Naive thymus-derived CD4-positive, alpha-beta T cell (primary cell): ENCODE data around the gene ORC1. TPM values are rescaled to one million over a fixed set of nuclear protein-coding genes. Genes with fewer than 3 reads are reported as not detected.

ENCODE experiments used
- ATAC-seq: fragments of 150-1000 bp; cut with Tn5 transposase; 2 replicates; pipeline ENCODE4 v1.10.0; 2021; ENCODE audit warnings: mild to moderate bottlenecking, moderate library complexity
- CTCF ChIA-PET: fragments of 350-600 bp; sonication (Branson Sonifier 250); formaldehyde crosslinking; loops from one replicate; lab custom pipeline; 2021; ENCODE audit warnings: antibody characterized with exemption; lab: Charles Lee
- POLR2A ChIA-PET: fragments of 350-600 bp; sonication (Branson Sonifier 250); formaldehyde crosslinking; loops from one replicate; lab custom pipeline; 2021; ENCODE audit warnings: antibody characterized with exemption, inconsistent platforms; lab: Charles Lee
- DNase-seq, 9 donors: peaks; one replicate each; pipeline versions ENCODE4 v3.0.0 to v3.0.0-alpha.2; 2020 to 2022; ENCODE audit warnings: mixed read lengths in 1 of 9
- H3K27ac ChIP-seq: one replicate; pipeline ENCODE4 v1.7.0; 2013; ENCODE audit warnings: mild to moderate bottlenecking, low read depth, low read length, moderate library complexity
- H3K27me3 ChIP-seq, 2 donors: one replicate each; pipeline ENCODE4 v1.7.0; 2013; ENCODE audit warnings: low read length in 2 of 2, mild to moderate bottlenecking in 2 of 2, moderate library complexity in 2 of 2; ENCODE audit not compliant: control insufficient read depth in 2 of 2, insufficient read depth in 2 of 2
- H3K36me3 ChIP-seq, 3 experiments: 1 replicate in 2 of 3; 2 replicates in 1 of 3; pipeline ENCODE4 v1.7.0; 2013; ENCODE audit warnings: low read length in 3 of 3, mild to moderate bottlenecking in 3 of 3, moderate library complexity in 1 of 3; ENCODE audit not compliant: insufficient read depth in 3 of 3, control insufficient read depth in 2 of 3
- H3K4me1 ChIP-seq, 2 donors: one replicate each; pipeline ENCODE4 v1.7.0; 2013; ENCODE audit warnings: low read length in 2 of 2, mild to moderate bottlenecking in 2 of 2, moderate library complexity in 1 of 2; ENCODE audit not compliant: control insufficient read depth in 2 of 2, insufficient read depth in 2 of 2
- H3K4me3 ChIP-seq: 2 replicates; pipeline ENCODE4 v1.7.0; 2013; ENCODE audit warnings: mild to moderate bottlenecking, low read length
- H3K9me3 ChIP-seq, 3 experiments: 1 replicate in 2 of 3; 2 replicates in 1 of 3; pipeline ENCODE4 v1.7.0; 2013; ENCODE audit warnings: low read length in 3 of 3; ENCODE audit not compliant: control insufficient read depth in 2 of 3
- H3K27ac Mint-ChIP-seq, 9 donors: one replicate each; pipeline ENCODE4 v1.8.0; 2020 to 2022; ENCODE audit warnings: mixed read lengths in 9 of 9, mild to moderate bottlenecking in 8 of 9, moderate library complexity in 5 of 9, inconsistent platforms in 2 of 9
- H3K27me3 Mint-ChIP-seq, 5 donors: one replicate each; pipeline ENCODE4 v1.8.0; 2021 to 2022; ENCODE audit warnings: mixed read lengths in 5 of 5, mild to moderate bottlenecking in 1 of 5
- H3K36me3 Mint-ChIP-seq, 5 donors: one replicate each; pipeline ENCODE4 v1.8.0; 2020 to 2022; ENCODE audit warnings: mixed read lengths in 5 of 5, mild to moderate bottlenecking in 3 of 5, inconsistent platforms in 1 of 5
- H3K4me1 Mint-ChIP-seq, 7 donors: one replicate each; pipeline ENCODE4 v1.8.0; 2020 to 2022; ENCODE audit warnings: mixed read lengths in 7 of 7, mild to moderate bottlenecking in 3 of 7, inconsistent platforms in 1 of 7
- H3K4me3 Mint-ChIP-seq, 10 donors: one replicate each; pipeline ENCODE4 v1.8.0; 2020 to 2022; ENCODE audit warnings: mild to moderate bottlenecking in 10 of 10, mixed read lengths in 10 of 10, moderate library complexity in 6 of 10, inconsistent platforms in 2 of 10
- H3K9me3 Mint-ChIP-seq, 11 donors: one replicate each; pipeline ENCODE4 v1.8.0; 2020 to 2022; ENCODE audit warnings: mixed read lengths in 11 of 11, mild to moderate bottlenecking in 4 of 11, inconsistent platforms in 1 of 11, moderate library complexity in 1 of 11
- intact Hi-C, 2 donors: fragments of 100-400 bp; cut with micrococcal nuclease; formaldehyde crosslinking; loops; one replicate each; pipeline ENCODE4 v1.15.1; 2023
- polyA plus RNA-seq, 2 donors: library from polyadenylated mRNA; unstranded; fragments of 300-500 nt; fragmentation: Illumina TruSeq; gene quantifications; one replicate each; pipeline ENCODE4 v1.2.3, GENCODE V29; 2021
- total RNA-seq, 6 experiments: library from RNA in 5 of 6; stranded (reverse) in 5 of 6; gene quantifications; 1 replicate in 5 of 6; 2 replicates in 1 of 6; pipeline ENCODE4 v1.2.3 and lab custom pipeline; 2021 to 2026

The ORC1 gene
- total and polyA plus RNA-seq, 7 experiments from 2014 or later: 0.74 to 25.2 (median 1.2) TPM; not detected in 1

- H3K4me3 Mint-ChIP-seq: peak within 1 kb of the TSS; percentile 85 to 98 (median 94)
- H3K36me3 Mint-ChIP-seq: peaks cover 0 to 20% (median 10%) of the 10 kb centered on the region in 5 donors
- H3K27me3 Mint-ChIP-seq: no peaks in the 10 kb centered on the region
- H3K27ac ChIP-seq: peak within 1 kb of the TSS; percentile 95
- intact Hi-C loops: loop anchor here (1.0 to 10.0 kb wide), 25 partner anchors 38 to 1686 kb away; partner anchors contain the start of genes CPT2 (in 2 of the 2), ECHDC2 (in 2 of the 2), ORC1 (in 2 of the 2) and PRPF38A (in 2 of the 2)
- H3K9me3 Mint-ChIP-seq: no peaks in the 10 kb centered on the region
- peaks cover 15 to 20% of the 10 kb centered on the region in 2 donors for H3K4me1 ChIP-seq
- H3K27me3 ChIP-seq: no peaks in the 10 kb centered on the region
- H3K9me3 ChIP-seq: no peaks in the 10 kb centered on the region
- POLR2A ChIA-PET: interaction anchor here (0.6 to 5.2 kb wide), 13 partner anchors 12 to 487 kb away, joined by 3 to 68 read pairs (median 4); partner anchors contain the start of genes ORC1, PRPF38A, SHISAL2A and TUT4
- ATAC-seq (peak; percentile 90), DNase-seq (peak; percentile 97 to 100 (median 99))
- H3K27ac Mint-ChIP-seq: peak within 1 kb of the TSS; percentile 89 to 97 (median 94)
- peak within 1 kb of the TSS; percentile 67 for H3K4me3 ChIP-seq
- CTCF ChIA-PET: interaction anchor here (0.5 to 1.3 kb wide), 3 partner anchors 17 to 360 kb away, joined by 3 to 6 read pairs (median 3); no protein-coding TSS in a partner anchor
- H3K4me1 Mint-ChIP-seq: peaks cover 26 to 65% (median 51%) of the 10 kb centered on the region in 7 donors
- H3K36me3 ChIP-seq: peaks cover 8 to 25% (median 14%) of the 10 kb centered on the region in 3 experiments
Observed at GRCh38 chr1:52365746-52366516, 38.3 kb downstream of the ORC1 start, which contains the start of gene CC2D1B. Gene CC2D1B, minus strand, starts transcription at chr1:52366205. Its CDS starts 1,585 bp downstream, at chr1:52364620.

- Mint-ChIP-seq H3K4me1 (peaks cover 26 to 65% (median 51%) of the 10 kb centered on the region in 7 donors), H3K4me3 (peak overlapping the region; percentile 85 to 98 (median 94)), H3K27ac (peak overlapping the region; percentile 89 to 97 (median 92)), H3K9me3 (no peaks in the 10 kb centered on the region), H3K27me3 (no peaks in the 10 kb centered on the region), H3K36me3 (peaks cover 0 to 18% (median 10%) of the 10 kb centered on the region in 5 donors)
- DNase-seq (peak in 2 of 9 donors; percentile 13 to 40), ATAC-seq (no peak)
- H3K36me3 ChIP-seq: peaks cover 8 to 33% (median 21%) of the 10 kb centered on the region in 3 experiments
- peak overlapping the region; percentile 95 for H3K27ac ChIP-seq
- CTCF ChIA-PET: interaction anchor here (0.8 kb wide), 1 partner anchor 17 kb away, joined by 3 read pairs; no protein-coding TSS in a partner anchor
- H3K27me3 ChIP-seq: no peaks in the 10 kb centered on the region
- H3K4me3 ChIP-seq: peak overlapping the region; percentile 67
- H3K9me3 ChIP-seq: no peaks in the 10 kb centered on the region
- peaks cover 15 to 20% of the 10 kb centered on the region in 2 donors for H3K4me1 ChIP-seq
- intact Hi-C loops: loop anchor here (5.0 to 10.0 kb wide), 7 partner anchors 223 to 1687 kb away; partner anchors contain the start of genes ECHDC2 (in 2 of the 2), SCP2 (in 2 of the 2), CPT2 (in 1 of the 2) and GPX7 (in 1 of the 2)
- POLR2A ChIA-PET: interaction anchor here (0.7 to 5.2 kb wide), 7 partner anchors 16 to 486 kb away, joined by 3 to 68 read pairs (median 5); partner anchors contain the start of genes ORC1, PRPF38A, SHISAL2A and TUT4
Observed at GRCh38 chr1:52365071-52365745, 39.0 kb downstream of the ORC1 start.

- no peaks in the 10 kb centered on the region for H3K27me3 ChIP-seq
- DNase-seq: peak in 1 of 9 donors; percentile 23
- no peaks in the 10 kb centered on the region for H3K9me3 ChIP-seq
- Mint-ChIP-seq H3K27ac (peak overlapping the region; percentile 80 to 95 (median 92)), H3K9me3 (no peaks in the 10 kb centered on the region), H3K4me1 (peaks cover 26 to 64% (median 51%) of the 10 kb centered on the region in 7 donors), H3K4me3 (peak overlapping the region; percentile 73 to 98 (median 94)), H3K36me3 (peaks cover 4 to 22% (median 10%) of the 10 kb centered on the region in 5 donors), H3K27me3 (no peaks in the 10 kb centered on the region)
- POLR2A ChIA-PET: interaction anchor here (1.0 to 5.2 kb wide), 4 partner anchors 16 to 339 kb away, joined by 3 to 68 read pairs (median 6); partner anchors contain the start of genes KTI12, ORC1 and PRPF38A
- CTCF ChIA-PET: interaction anchor here (0.7 kb wide), 1 partner anchor 74 kb away, joined by 4 read pairs; no protein-coding TSS in a partner anchor
- H3K4me1 ChIP-seq: peaks cover 15 to 20% of the 10 kb centered on the region in 2 donors
- peak overlapping the region; percentile 95 for H3K27ac ChIP-seq
- ATAC-seq: no peak
- peak overlapping the region; percentile 67 for H3K4me3 ChIP-seq
- H3K36me3 ChIP-seq: peaks cover 16 to 41% (median 22%) of the 10 kb centered on the region in 3 experiments
- intact Hi-C loops: loop anchor here (10.0 kb wide), 1 partner anchor 560 kb away; the partner anchor contains the start of genes ECHDC2 (in 2 of the 2) and SCP2 (in 2 of the 2)
Observed at GRCh38 chr1:52364235-52364839, 39.9 kb downstream of the ORC1 start.

- H3K36me3 Mint-ChIP-seq: peaks cover 10 to 48% (median 23%) of the 10 kb centered on the region in 5 donors
- ChIA-PET POLR2A (interaction anchor here (0.6 kb wide), 1 partner anchor 24 kb away, joined by 4 read pairs; no protein-coding TSS in a partner anchor), CTCF (no interaction called here)
- peaks cover 38 to 75% (median 57%) of the 10 kb centered on the region in 3 experiments for H3K36me3 ChIP-seq
- H3K4me1 Mint-ChIP-seq: peaks cover 18 to 34% (median 29%) of the 10 kb centered on the region in 7 donors
- ATAC-seq: no peak
- no peak overlapping the region for H3K4me3 Mint-ChIP-seq
- H3K27me3 Mint-ChIP-seq: no peaks in the 10 kb centered on the region
- H3K27ac ChIP-seq: no peak overlapping the region
- peak overlapping the region in 1 of 9 donors; percentile 61 for H3K27ac Mint-ChIP-seq
- no peaks in the 10 kb centered on the region for H3K9me3 ChIP-seq
- no peak overlapping the region for H3K4me3 ChIP-seq
- H3K27me3 ChIP-seq: no peaks in the 10 kb centered on the region
- DNase-seq: no peak
- H3K9me3 Mint-ChIP-seq: no peaks in the 10 kb centered on the region
- intact Hi-C loops: loop anchor here (10.0 kb wide), 1 partner anchor 564 kb away; the partner anchor contains the start of genes ECHDC2 (in 2 of the 2) and SCP2 (in 2 of the 2)
- H3K4me1 ChIP-seq: peaks cover 12 to 20% of the 10 kb centered on the region in 2 donors
Observed at GRCh38 chr1:52360595-52360968, 43.6 kb downstream of the ORC1 start.

- no peak overlapping the region for H3K4me3 ChIP-seq
- intact Hi-C loops: loop anchor here (10.0 kb wide), 1 partner anchor 565 kb away; the partner anchor contains the start of genes ECHDC2 (in 2 of the 2) and SCP2 (in 2 of the 2)
- H3K4me3 Mint-ChIP-seq: no peak overlapping the region
- H3K36me3 ChIP-seq: peaks cover 45 to 80% (median 62%) of the 10 kb centered on the region in 3 experiments
- peak overlapping the region; percentile 3 for H3K27ac ChIP-seq
- DNase-seq (no peak), ATAC-seq (no peak)
- peaks cover 17 to 29% (median 23%) of the 10 kb centered on the region in 7 donors for H3K4me1 Mint-ChIP-seq
- H3K9me3 Mint-ChIP-seq: no peaks in the 10 kb centered on the region
- H3K9me3 ChIP-seq: no peaks in the 10 kb centered on the region
- peak overlapping the region in 3 of 9 donors; percentile 30 to 71 (median 61) for H3K27ac Mint-ChIP-seq
- no peaks in the 10 kb centered on the region for H3K27me3 Mint-ChIP-seq
- ChIA-PET CTCF (no interaction called here), POLR2A (interaction anchor here (0.6 kb wide), 1 partner anchor 24 kb away, joined by 4 read pairs; no protein-coding TSS in a partner anchor)
- no peaks in the 10 kb centered on the region for H3K27me3 ChIP-seq
- H3K36me3 Mint-ChIP-seq: peaks cover 15 to 55% (median 29%) of the 10 kb centered on the region in 5 donors
- H3K4me1 ChIP-seq: peaks cover 9 to 16% of the 10 kb centered on the region in 2 donors
Observed at GRCh38 chr1:52359676-52360594, 44.3 kb downstream of the ORC1 start.
